Caki2 (cell line): ENCODE measurements around the gene RHNO1. TPM values are rescaled to one million over a fixed set of nuclear protein-coding genes. Genes with fewer than 3 reads are reported as not detected.
A peak's percentile ranks its signal among the peaks of the same experiment; 100 is the strongest.

Experiments
- DNase-seq: peaks from one replicate; pipeline ENCODE4 v3.0.0-alpha.2; 2015; ENCODE audit warnings: low read depth
- in situ Hi-C: cut with HindIII; loops from 2 replicates; pipeline ENCODE4 v1.10.0; 2016; ENCODE audit warnings: low sequenced_read_pairs, low pct_unique_long_range_greater_than_20kb, mixed read lengths
- total RNA-seq: library from RNA; depleted of rRNA; stranded (reverse); fragments of >200 nt; shearing (Covaris generic); gene quantifications from 2 replicates; pipeline ENCODE4 v1.2.3, GENCODE V29; 2014; ENCODE audit warnings: low replicate concordance

The RHNO1 gene
- total RNA-seq, 1 experiment from 2014 or later, result 54.9 TPM

- in situ Hi-C loops, result no loop called here
- no peak for DNase-seq
Observed at GRCh38 chr12:2892246-2892645, 15.2 kb downstream of the RHNO1 start.

GRCh38 chr12:2893007-2893406, 16.0 kb downstream of the RHNO1 start:
- DNase-seq, result peak; percentile 39
- in situ Hi-C loops, result no loop called here

- in situ Hi-C loops, result no loop called here
- no peak for DNase-seq
Observed at GRCh38 chr12:2895051-2895451, 18.0 kb downstream of the RHNO1 start.

- no peak for DNase-seq
- in situ Hi-C loops, result no loop called here
Observed at GRCh38 chr12:2895511-2895910, 18.5 kb downstream of the RHNO1 start.

- in situ Hi-C loops, result no loop called here
- DNase-seq, result no peak
Observed at GRCh38 chr12:2897418-2897817, 20.4 kb downstream of the RHNO1 start.

- in situ Hi-C loops, result no loop called here
- DNase-seq, result no peak
Observed at GRCh38 chr12:2900642-2901041, 23.6 kb downstream of the RHNO1 start.

- DNase-seq, result no peak
- in situ Hi-C loops, result no loop called here
Observed at GRCh38 chr12:2902272-2902880, 25.4 kb downstream of the RHNO1 start.

GRCh38 chr12:2904260-2904659, 27.2 kb downstream of the RHNO1 start:
- in situ Hi-C loops, result no loop called here
- DNase-seq, result peak; percentile 86

GRCh38 chr12:2912216-2912575, 35.2 kb downstream of the RHNO1 start:
- no peak for DNase-seq

GRCh38 chr12:2919249-2919648, 42.2 kb downstream of the RHNO1 start:
- no peak for DNase-seq
- in situ Hi-C loops, result no loop called here

More at GRCh38 chr12:2912216-2912575, 35.2 kb downstream of the RHNO1 start:
- in situ Hi-C loops, result no loop called here

- no peak for DNase-seq
- in situ Hi-C loops, result no loop called here
Observed at GRCh38 chr12:2922329-2922728, 45.3 kb downstream of the RHNO1 start.

GRCh38 chr12:2923057-2923456, 46.0 kb downstream of the RHNO1 start:
- no peak for DNase-seq
- in situ Hi-C loops, result no loop called here

- DNase-seq, result no peak
Observed at GRCh38 chr12:2924019-2924418, 47.0 kb downstream of the RHNO1 start.

GRCh38 chr12:2925322-2925995, 48.4 kb downstream of the RHNO1 start:
- no peak for DNase-seq
- in situ Hi-C loops, result no loop called here

More at GRCh38 chr12:2924019-2924418, 47.0 kb downstream of the RHNO1 start:
- in situ Hi-C loops, result no loop called here

- in situ Hi-C loops, result no loop called here
- no peak for DNase-seq
Observed at GRCh38 chr12:2930865-2931264, 53.8 kb downstream of the RHNO1 start.

GRCh38 chr12:2933586-2933985, 56.6 kb downstream of the RHNO1 start:
- in situ Hi-C loops, result no loop called here
- no peak for DNase-seq

GRCh38 chr12:2934371-2934770, 57.3 kb downstream of the RHNO1 start:
- in situ Hi-C loops, result no loop called here
- no peak for DNase-seq

- no peak for DNase-seq
Observed at GRCh38 chr12:2936301-2936700, 59.3 kb downstream of the RHNO1 start.

GRCh38 chr12:2937500-2937899, 60.5 kb downstream of the RHNO1 start:
- in situ Hi-C loops, result no loop called here
- no peak for DNase-seq

More at GRCh38 chr12:2936301-2936700, 59.3 kb downstream of the RHNO1 start:
- in situ Hi-C loops, result no loop called here
